ENCODE data around the gene DSC1. TPM values are rescaled to one million over a fixed set of nuclear protein-coding genes. Genes with fewer than 3 reads are reported as not detected.

DSC1 gene
- total and polyA plus RNA-seq, 2 of the 8 experiments (the other 6 are each of a cell fraction or from before 2014, with no cell fraction given) = 0.02 TPM; not detected in 1

- TF ChIP-seq SIX5 (IDR thresholded peaks at IDR 0.05; ENCODE audit: low read depth, low read length) (no peak), CBX8 (IDR thresholded peaks at IDR 0.05; ENCODE audit: borderline replicate concordance, low read depth, low read length) (no peak), SUZ12 (IDR thresholded peaks at IDR 0.05; ENCODE audit: low read length) (no peak), HDAC2 (IDR thresholded peaks at IDR 0.05; ENCODE audit: borderline replicate concordance in 1 of 2, low read depth in 2 of 2, low read length in 2 of 2) (no peak)
These were observed 5.6 kb downstream of the DSC1 start (continued) for GRCh38 chr18:31156821-31157763.
